ENCODE data around the gene NOX5. TPM values are rescaled to one million over a fixed set of nuclear protein-coding genes. Genes with fewer than 3 reads are reported as not detected.

The NOX5 gene
- total RNA-seq, 5 donors from 2014 or later (not counting 1 experiment from before 2014, with no cell fraction given): 0.10 TPM; not detected in 4

GRCh38 chr15:69088300-69088965, 73.9 kb downstream of the NOX5 start:
- Mint-ChIP-seq H3K9me3 (no peaks in the 10 kb centered on the region), H3K4me1 (peaks cover 0 to 5% (median 0%) of the 10 kb centered on the region in 3 donors), H3K27ac (no peak overlapping the region), H3K36me3 (no peaks in the 10 kb centered on the region), H3K4me3 (no peak overlapping the region), H3K27me3 (peaks cover 22 to 30% of the 10 kb centered on the region in 2 donors)
- DNase-seq (no peak), ATAC-seq (replicated peaks in 1 of 4) (no peak)
- Histone ChIP-seq H3K4me3 (ENCODE audit: control insufficient read depth in 1 of 2, extremely low read depth in 1 of 2, low read length in 1 of 2) (no peak overlapping the region), H3K27ac (ENCODE audit: low read length) (no peak overlapping the region), H3K36me3 (ENCODE audit: control insufficient read depth in 2 of 2, extremely low read depth in 1 of 2, insufficient read depth in 1 of 2, low read length in 1 of 2) (no peaks in the 10 kb centered on the region), H3K4me1 (ENCODE audit: control insufficient read depth in 1 of 2, extremely low read depth in 1 of 2, insufficient read depth in 2 of 2, low read length in 2 of 2) (no peaks in the 10 kb centered on the region), H3K27me3 (replicated peaks in 1 of 2; ENCODE audit: control insufficient read depth in 2 of 2, extremely low read depth in 1 of 2, insufficient read depth in 2 of 2, low read length in 1 of 2) (peaks cover 0 to 17% of the 10 kb centered on the region in 2 experiments), H3K9me3 (no peaks in the 10 kb centered on the region)
- ChIA-PET POLR2A (no interaction called here), CTCF (no interaction called here)
- 70% methylated on average over 2 of the region's 10 CpGs for WGBS (ENCODE audit: insufficient coverage)

GRCh38 chr15:69089258-69089657, 74.8 kb downstream of the NOX5 start:
- ChIA-PET CTCF (no interaction called here), POLR2A (no interaction called here)
- no peak for ATAC-seq (replicated peaks in 1 of 4)

GRCh38 chr15:69090197-69090948, 75.9 kb downstream of the NOX5 start:
- CTCF ChIA-PET: no interaction called here
- no peaks in the 10 kb centered on the region for H3K9me3 ChIP-seq
- no peak overlapping the region for H3K27ac Mint-ChIP-seq
- H3K27ac ChIP-seq (ENCODE audit: low read length): no peak overlapping the region
- H3K27me3 ChIP-seq (replicated peaks in 1 of 2; ENCODE audit: control insufficient read depth in 2 of 2, extremely low read depth in 1 of 2, insufficient read depth in 2 of 2, low read length in 1 of 2): peaks cover 0 to 16% of the 10 kb centered on the region in 2 experiments
- H3K9me3 Mint-ChIP-seq: no peaks in the 10 kb centered on the region
- H3K36me3 Mint-ChIP-seq: no peaks in the 10 kb centered on the region
- ATAC-seq (replicated peaks in 1 of 4) (no peak), DNase-seq (no peak)
- no peak overlapping the region for H3K4me3 Mint-ChIP-seq
- POLR2A ChIA-PET: no interaction called here
- 80% methylated on average over 1 of the region's 5 CpGs for WGBS (ENCODE audit: insufficient coverage)
- no peak overlapping the region for H3K4me3 ChIP-seq (ENCODE audit: control insufficient read depth in 1 of 2, extremely low read depth in 1 of 2, low read length in 1 of 2)
- H3K4me1 ChIP-seq (ENCODE audit: control insufficient read depth in 1 of 2, extremely low read depth in 1 of 2, insufficient read depth in 2 of 2, low read length in 2 of 2): no peaks in the 10 kb centered on the region
- H3K36me3 ChIP-seq (ENCODE audit: control insufficient read depth in 2 of 2, extremely low read depth in 1 of 2, insufficient read depth in 1 of 2, low read length in 1 of 2): no peaks in the 10 kb centered on the region
- no peaks in the 10 kb centered on the region for H3K4me1 Mint-ChIP-seq
- peaks cover 22 to 30% of the 10 kb centered on the region in 2 donors for H3K27me3 Mint-ChIP-seq

More at GRCh38 chr15:69089258-69089657, 74.8 kb downstream of the NOX5 start:
- Histone ChIP-seq H3K4me3 (ENCODE audit: control insufficient read depth in 1 of 2, extremely low read depth in 1 of 2, low read length in 1 of 2) (no peak overlapping the region), H3K9me3 (no peaks in the 10 kb centered on the region), H3K4me1 (ENCODE audit: control insufficient read depth in 1 of 2, extremely low read depth in 1 of 2, insufficient read depth in 2 of 2, low read length in 2 of 2) (no peaks in the 10 kb centered on the region), H3K36me3 (ENCODE audit: control insufficient read depth in 2 of 2, extremely low read depth in 1 of 2, insufficient read depth in 1 of 2, low read length in 1 of 2) (no peaks in the 10 kb centered on the region), H3K27me3 (replicated peaks in 1 of 2; ENCODE audit: control insufficient read depth in 2 of 2, extremely low read depth in 1 of 2, insufficient read depth in 2 of 2, low read length in 1 of 2) (peaks cover 0 to 17% of the 10 kb centered on the region in 2 experiments), H3K27ac (ENCODE audit: low read length) (no peak overlapping the region)
- H3K4me3 Mint-ChIP-seq: no peak overlapping the region
- no peak overlapping the region for H3K27ac Mint-ChIP-seq
- H3K27me3 Mint-ChIP-seq: peaks cover 22 to 30% of the 10 kb centered on the region in 2 donors
- no peaks in the 10 kb centered on the region for H3K36me3 Mint-ChIP-seq
- H3K9me3 Mint-ChIP-seq: no peaks in the 10 kb centered on the region
- H3K4me1 Mint-ChIP-seq: peaks cover 0 to 5% (median 0%) of the 10 kb centered on the region in 3 donors
- WGBS (ENCODE audit: insufficient coverage): no CpG with 5 or more reads among the region's 5 CpGs
- no peak for DNase-seq

DNA sequence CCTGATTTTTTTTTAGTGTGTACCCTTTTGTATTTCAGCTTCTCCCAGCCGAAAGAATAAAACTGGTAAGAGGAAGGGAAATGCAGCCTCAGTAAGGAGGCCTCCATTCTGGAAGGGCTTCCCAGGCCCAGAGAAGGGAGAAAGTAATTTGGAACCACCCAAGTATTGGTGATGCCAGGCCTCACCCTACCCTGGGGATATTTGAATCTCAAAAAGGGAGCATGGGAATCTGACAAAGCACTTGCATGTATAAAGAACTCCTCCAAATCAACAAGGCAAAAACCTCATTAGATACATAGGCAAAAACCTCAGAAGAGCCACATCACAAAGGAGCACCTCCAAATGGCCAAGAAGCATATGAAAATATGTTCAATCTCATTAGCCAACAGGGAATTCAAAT, 77.2 kb downstream of the NOX5 start:
- ATAC-seq (replicated peaks in 1 of 4): no peak

DNA sequence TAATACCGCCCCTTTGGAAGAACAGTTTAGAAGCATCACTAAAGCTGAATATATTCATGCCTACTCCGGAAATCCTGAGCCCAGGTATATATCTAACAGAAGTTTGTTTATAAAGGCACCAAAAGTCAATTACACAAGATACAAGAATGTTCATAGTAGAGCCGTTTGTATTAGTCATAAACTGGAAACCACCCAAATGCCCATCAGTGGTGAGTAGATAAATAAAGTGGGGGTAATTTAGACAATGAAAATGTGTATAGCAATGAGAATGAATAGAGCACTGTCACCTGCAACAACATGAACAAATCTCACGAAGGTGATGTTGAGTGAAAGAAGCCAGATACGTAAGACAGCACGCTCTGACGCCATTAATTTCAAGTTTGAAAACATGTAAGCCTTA, 77.7 kb downstream of the NOX5 start:
- Mint-ChIP-seq H3K36me3 (no peaks in the 10 kb centered on the region), H3K9me3 (no peaks in the 10 kb centered on the region), H3K27me3 (peaks cover 19 to 24% of the 10 kb centered on the region in 2 donors), H3K4me3 (no peak overlapping the region), H3K27ac (no peak overlapping the region), H3K4me1 (no peaks in the 10 kb centered on the region)
- CTCF ChIA-PET: no interaction called here
- WGBS (ENCODE audit: insufficient coverage): 86% methylated on average over 3 of the region's 7 CpGs
- Histone ChIP-seq H3K9me3 (no peaks in the 10 kb centered on the region), H3K4me1 (ENCODE audit: control insufficient read depth in 1 of 2, extremely low read depth in 1 of 2, insufficient read depth in 2 of 2, low read length in 2 of 2) (no peaks in the 10 kb centered on the region), H3K36me3 (ENCODE audit: control insufficient read depth in 2 of 2, extremely low read depth in 1 of 2, insufficient read depth in 1 of 2, low read length in 1 of 2) (no peaks in the 10 kb centered on the region), H3K27ac (ENCODE audit: low read length) (no peak overlapping the region), H3K4me3 (ENCODE audit: control insufficient read depth in 1 of 2, extremely low read depth in 1 of 2, low read length in 1 of 2) (no peak overlapping the region), H3K27me3 (replicated peaks in 1 of 2; ENCODE audit: control insufficient read depth in 2 of 2, extremely low read depth in 1 of 2, insufficient read depth in 2 of 2, low read length in 1 of 2) (peaks cover 0 to 16% of the 10 kb centered on the region in 2 experiments)
- DNase-seq (no peak), ATAC-seq (replicated peaks in 1 of 4) (no peak)
- POLR2A ChIA-PET: no interaction called here

More for the DNA sequence above, 77.2 kb downstream of the NOX5 start:
- no peaks in the 10 kb centered on the region for H3K36me3 ChIP-seq (ENCODE audit: control insufficient read depth in 2 of 2, extremely low read depth in 1 of 2, insufficient read depth in 1 of 2, low read length in 1 of 2)
- ChIA-PET CTCF (no interaction called here), POLR2A (no interaction called here)
- no peaks in the 10 kb centered on the region for H3K9me3 Mint-ChIP-seq
- H3K4me3 ChIP-seq (ENCODE audit: control insufficient read depth in 1 of 2, extremely low read depth in 1 of 2, low read length in 1 of 2): no peak overlapping the region
- DNase-seq: no peak
- no peak overlapping the region for H3K27ac ChIP-seq (ENCODE audit: low read length)
- no peaks in the 10 kb centered on the region for H3K4me1 ChIP-seq (ENCODE audit: control insufficient read depth in 1 of 2, extremely low read depth in 1 of 2, insufficient read depth in 2 of 2, low read length in 2 of 2)
- no CpG with 5 or more reads among the region's 1 CpG for WGBS (ENCODE audit: insufficient coverage)
- H3K27me3 Mint-ChIP-seq: peaks cover 19 to 26% of the 10 kb centered on the region in 2 donors
- no peaks in the 10 kb centered on the region for H3K4me1 Mint-ChIP-seq
- H3K4me3 Mint-ChIP-seq: no peak overlapping the region
- no peak overlapping the region for H3K27ac Mint-ChIP-seq
- no peaks in the 10 kb centered on the region for H3K36me3 Mint-ChIP-seq
- no peaks in the 10 kb centered on the region for H3K9me3 ChIP-seq
- peaks cover 0 to 21% of the 10 kb centered on the region in 2 experiments for H3K27me3 ChIP-seq (replicated peaks in 1 of 2; ENCODE audit: control insufficient read depth in 2 of 2, extremely low read depth in 1 of 2, insufficient read depth in 2 of 2, low read length in 1 of 2)

DNA sequence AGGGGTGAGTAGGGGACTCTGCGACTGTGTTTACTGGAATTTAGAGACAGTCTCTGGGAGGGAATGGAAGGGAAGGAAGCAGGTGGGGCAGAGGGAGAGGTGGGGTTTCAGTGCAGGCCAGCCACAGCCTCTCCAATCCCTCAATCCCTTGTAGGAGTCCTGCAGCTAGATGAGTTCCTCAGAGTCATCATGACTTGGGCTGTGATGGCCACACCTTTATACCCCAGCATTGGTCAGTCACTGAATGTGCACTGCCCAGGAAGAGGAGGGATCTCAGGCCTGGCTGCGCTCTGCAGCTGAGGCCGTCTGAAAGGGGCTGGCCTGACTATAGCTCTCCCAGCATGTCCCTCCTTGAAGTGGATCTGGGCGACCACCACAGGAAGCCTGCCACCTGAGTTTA, 78.6 kb downstream of the NOX5 start:
- peaks cover 11 to 15% of the 10 kb centered on the region in 2 donors for H3K27me3 Mint-ChIP-seq
- H3K36me3 Mint-ChIP-seq: no peaks in the 10 kb centered on the region
- ChIA-PET POLR2A (no interaction called here), CTCF (no interaction called here)
- peaks cover 0 to 12% of the 10 kb centered on the region in 2 experiments for H3K27me3 ChIP-seq (replicated peaks in 1 of 2; ENCODE audit: control insufficient read depth in 2 of 2, extremely low read depth in 1 of 2, insufficient read depth in 2 of 2, low read length in 1 of 2)
- DNase-seq (no peak), ATAC-seq (replicated peaks in 1 of 4) (no peak)
- H3K4me3 Mint-ChIP-seq: no peak overlapping the region
- WGBS (ENCODE audit: insufficient coverage): 39% methylated on average over 3 of the region's 4 CpGs
- no peaks in the 10 kb centered on the region for H3K36me3 ChIP-seq (ENCODE audit: control insufficient read depth in 2 of 2, extremely low read depth in 1 of 2, insufficient read depth in 1 of 2, low read length in 1 of 2)
- H3K4me1 Mint-ChIP-seq: no peaks in the 10 kb centered on the region
- H3K27ac ChIP-seq (ENCODE audit: low read length): no peak overlapping the region
- no peak overlapping the region for H3K4me3 ChIP-seq (ENCODE audit: control insufficient read depth in 1 of 2, extremely low read depth in 1 of 2, low read length in 1 of 2)
- no peaks in the 10 kb centered on the region for H3K9me3 Mint-ChIP-seq
- no peaks in the 10 kb centered on the region for H3K4me1 ChIP-seq (ENCODE audit: control insufficient read depth in 1 of 2, extremely low read depth in 1 of 2, insufficient read depth in 2 of 2, low read length in 2 of 2)
- H3K9me3 ChIP-seq: no peaks in the 10 kb centered on the region
- H3K27ac Mint-ChIP-seq: no peak overlapping the region

Data from T-cell (primary cell).